ENCODE measurements around the gene GLOD5. TPM values are rescaled to one million over a fixed set of nuclear protein-coding genes. Genes with fewer than 3 reads are reported as not detected.

The GLOD5 gene
- total and polyA plus RNA-seq, 2 experiments from 2014 or later, result not detected

DNA sequence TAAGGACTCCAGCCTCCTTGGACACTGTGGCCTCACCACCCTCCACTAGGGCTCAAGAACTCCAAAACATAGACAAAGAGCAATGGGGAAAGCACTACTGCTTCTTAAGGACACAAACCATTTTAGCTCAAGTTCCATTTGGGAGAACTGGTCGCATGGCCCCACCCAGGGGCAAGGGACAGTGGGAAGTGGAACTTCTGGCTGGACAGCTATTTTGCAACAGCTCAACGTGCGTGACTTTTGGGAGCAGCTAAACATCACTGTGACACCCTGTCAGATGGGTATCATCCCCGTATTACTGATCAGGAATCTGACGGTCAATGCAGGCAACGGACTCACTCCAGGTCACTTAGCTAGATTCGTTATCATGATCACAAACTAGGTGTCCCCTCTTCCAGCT is 9.0 kb upstream of the GLOD5 start:
- H3K4me3 ChIP-seq, result no peak overlapping the region
- no peaks in the 10 kb centered on the region for H3K36me3 ChIP-seq
- no peak overlapping the region for H3K27ac ChIP-seq
- H3K27me3 ChIP-seq, result no peaks in the 10 kb centered on the region
- no peaks in the 10 kb centered on the region for H3K4me1 ChIP-seq (ENCODE audit: low read depth)
- TF ChIP-seq, protein P1, sequence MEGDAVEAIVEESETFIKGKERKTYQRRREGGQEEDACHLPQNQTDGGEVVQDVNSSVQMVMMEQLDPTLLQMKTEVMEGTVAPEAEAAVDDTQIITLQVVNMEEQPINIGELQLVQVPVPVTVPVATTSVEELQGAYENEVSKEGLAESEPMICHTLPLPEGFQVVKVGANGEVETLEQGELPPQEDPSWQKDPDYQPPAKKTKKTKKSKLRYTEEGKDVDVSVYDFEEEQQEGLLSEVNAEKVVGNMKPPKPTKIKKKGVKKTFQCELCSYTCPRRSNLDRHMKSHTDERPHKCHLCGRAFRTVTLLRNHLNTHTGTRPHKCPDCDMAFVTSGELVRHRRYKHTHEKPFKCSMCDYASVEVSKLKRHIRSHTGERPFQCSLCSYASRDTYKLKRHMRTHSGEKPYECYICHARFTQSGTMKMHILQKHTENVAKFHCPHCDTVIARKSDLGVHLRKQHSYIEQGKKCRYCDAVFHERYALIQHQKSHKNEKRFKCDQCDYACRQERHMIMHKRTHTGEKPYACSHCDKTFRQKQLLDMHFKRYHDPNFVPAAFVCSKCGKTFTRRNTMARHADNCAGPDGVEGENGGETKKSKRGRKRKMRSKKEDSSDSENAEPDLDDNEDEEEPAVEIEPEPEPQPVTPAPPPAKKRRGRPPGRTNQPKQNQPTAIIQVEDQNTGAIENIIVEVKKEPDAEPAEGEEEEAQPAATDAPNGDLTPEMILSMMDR (IDR thresholded peaks at IDR 0.05; ENCODE audit: low read depth, low read length), result no peak
- no peak for DNase-seq (ENCODE audit: low read depth in 1 of 2, low spot score in 1 of 2)
- no peaks in the 10 kb centered on the region for H3K9me3 ChIP-seq (ENCODE audit: low read depth)

DNA sequence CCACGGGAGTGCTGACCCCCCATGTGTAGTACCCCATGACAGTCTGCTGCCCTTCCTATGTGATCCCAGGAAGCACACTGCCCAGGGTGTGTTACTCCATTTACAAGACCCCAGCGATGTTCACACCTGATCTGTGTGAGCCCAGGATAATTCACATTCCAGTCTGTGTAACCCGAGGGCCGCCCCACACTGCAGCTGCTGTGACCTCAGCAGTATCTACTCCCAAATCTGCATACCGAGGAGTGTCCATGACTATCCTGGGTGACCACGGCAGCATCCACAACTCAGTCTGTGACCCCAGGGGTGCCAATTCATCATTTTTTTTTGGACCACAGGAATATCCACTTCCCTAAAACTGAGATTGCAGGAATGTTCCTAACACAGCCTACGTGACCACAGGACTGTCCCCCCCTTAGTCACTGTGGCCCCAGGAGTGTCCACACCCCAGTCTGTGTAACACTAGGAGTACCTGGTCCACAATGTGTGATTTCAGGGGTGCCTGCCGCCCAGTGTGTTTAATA is 7.8 kb upstream of the GLOD5 start:
- Histone ChIP-seq H3K36me3 (no peaks in the 10 kb centered on the region), H3K27ac (no peak overlapping the region)

DNA sequence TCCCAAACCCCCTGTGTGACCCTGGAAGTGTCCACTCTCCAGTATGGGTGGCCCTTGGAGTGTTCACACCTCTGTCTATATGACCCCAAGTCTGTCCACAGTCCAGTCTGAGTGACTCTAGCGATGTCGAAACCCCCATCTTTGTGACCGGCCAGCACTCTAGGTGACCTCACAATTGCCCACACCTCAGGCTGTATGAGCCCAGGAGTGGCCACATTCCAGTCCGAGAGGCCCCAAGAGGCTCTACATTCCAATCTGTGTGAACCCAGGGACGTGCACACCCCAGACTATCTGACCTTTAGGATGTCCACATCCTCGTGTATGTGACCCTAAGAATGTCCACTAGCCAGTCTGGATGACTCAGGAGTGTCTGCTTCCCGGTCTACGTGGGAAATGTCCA is 7.3 kb upstream of the GLOD5 start:
- Histone ChIP-seq H3K4me1 (ENCODE audit: low read depth) (no peaks in the 10 kb centered on the region), H3K27ac (no peak overlapping the region), H3K4me3 (no peak overlapping the region), H3K9me3 (ENCODE audit: low read depth) (no peaks in the 10 kb centered on the region), H3K27me3 (no peaks in the 10 kb centered on the region), H3K36me3 (no peaks in the 10 kb centered on the region)
- no peak for DNase-seq (ENCODE audit: low read depth in 1 of 2, low spot score in 1 of 2)
- TF ChIP-seq, protein P1 (IDR thresholded peaks at IDR 0.05; ENCODE audit: low read depth, low read length), result no peak

More for the DNA sequence above, 7.8 kb upstream of the GLOD5 start:
- no peaks in the 10 kb centered on the region for H3K4me1 ChIP-seq (ENCODE audit: low read depth)
- H3K27me3 ChIP-seq, result no peaks in the 10 kb centered on the region
- TF ChIP-seq, protein P1 (IDR thresholded peaks at IDR 0.05; ENCODE audit: low read depth, low read length), result no peak
- H3K9me3 ChIP-seq (ENCODE audit: low read depth), result no peaks in the 10 kb centered on the region
- DNase-seq (ENCODE audit: low read depth in 1 of 2, low spot score in 1 of 2), result no peak
- no peak overlapping the region for H3K4me3 ChIP-seq

DNA sequence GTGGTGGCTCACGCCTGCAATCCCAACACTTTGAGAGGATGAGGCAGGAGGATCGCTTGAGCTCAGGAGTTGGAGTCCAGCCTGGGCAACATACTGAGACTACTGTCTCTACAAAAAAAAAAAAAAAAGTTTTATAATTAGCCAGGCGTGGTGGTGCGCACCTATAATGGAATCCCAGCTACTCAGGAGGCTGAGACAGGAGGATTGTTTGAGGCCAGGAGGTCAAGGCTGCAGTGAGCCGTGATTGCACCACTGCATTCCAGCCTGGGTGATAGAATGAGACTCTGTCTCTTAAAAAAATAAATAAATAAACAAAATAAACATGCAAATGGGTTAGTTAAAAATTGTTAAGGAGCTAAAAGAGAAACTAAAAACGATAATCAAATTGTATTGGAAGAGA is 7.7 kb downstream of the GLOD5 start:
- no peak for DNase-seq (ENCODE audit: low read depth in 1 of 2, low spot score in 1 of 2)
- no peak overlapping the region for H3K27ac ChIP-seq
- no peaks in the 10 kb centered on the region for H3K36me3 ChIP-seq
- no peaks in the 10 kb centered on the region for H3K27me3 ChIP-seq
- no peaks in the 10 kb centered on the region for H3K4me1 ChIP-seq (ENCODE audit: low read depth)
- no peak overlapping the region for H3K4me3 ChIP-seq
- H3K9me3 ChIP-seq (ENCODE audit: low read depth), result peaks cover 2% of the 10 kb centered on the region
- TF ChIP-seq, protein P1 (IDR thresholded peaks at IDR 0.05; ENCODE audit: low read depth, low read length), result no peak

DNA sequence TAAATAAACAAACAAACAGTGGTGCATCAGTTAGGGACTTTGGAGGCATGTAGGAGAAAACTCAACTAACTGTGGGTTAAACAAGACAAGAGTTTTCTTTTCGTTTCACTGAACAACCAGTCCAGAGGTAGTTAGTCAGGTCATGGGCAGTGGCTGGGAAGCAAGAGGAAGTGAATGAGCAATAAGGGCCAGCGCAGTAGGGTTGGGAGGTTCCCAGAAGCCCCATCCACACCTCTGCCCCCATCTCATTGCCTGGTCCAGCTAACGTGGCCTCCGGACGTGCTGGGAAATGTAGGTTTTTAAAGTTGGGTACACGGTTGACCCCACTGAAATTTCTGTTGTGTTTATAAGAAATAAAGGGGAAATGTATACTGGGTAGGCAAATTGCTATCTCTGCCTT is 8.7 kb downstream of the GLOD5 start:
- Histone ChIP-seq H3K27ac (no peak overlapping the region), H3K4me1 (ENCODE audit: low read depth) (no peaks in the 10 kb centered on the region), H3K4me3 (no peak overlapping the region), H3K9me3 (ENCODE audit: low read depth) (peaks cover 2% of the 10 kb centered on the region), H3K36me3 (no peaks in the 10 kb centered on the region), H3K27me3 (no peaks in the 10 kb centered on the region)
- TF ChIP-seq, protein P1 (IDR thresholded peaks at IDR 0.05; ENCODE audit: low read depth, low read length), result no peak
- no peak for DNase-seq (ENCODE audit: low read depth in 1 of 2, low spot score in 1 of 2)

DNA sequence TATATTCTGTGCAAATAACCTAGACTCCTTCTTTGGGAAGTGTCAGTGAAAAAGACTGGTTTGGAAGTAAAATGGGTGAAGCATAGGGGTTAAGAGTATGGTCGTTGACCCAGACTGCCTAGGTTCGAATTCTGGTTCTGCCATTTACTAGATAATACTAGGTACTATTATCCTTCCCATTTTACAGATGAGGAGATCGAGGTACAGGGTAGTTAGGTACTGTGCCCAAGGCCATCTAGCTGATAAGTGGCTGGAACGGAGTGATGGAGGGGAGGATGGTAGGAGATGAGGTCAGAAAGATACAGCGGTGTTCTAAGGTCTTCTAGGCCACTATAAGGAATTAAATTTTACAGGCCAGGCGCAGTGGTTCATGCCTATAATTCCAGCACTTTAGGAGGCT is 11.1 kb downstream of the GLOD5 start:
- H3K27me3 ChIP-seq, result no peaks in the 10 kb centered on the region
- TF ChIP-seq, protein P1 (IDR thresholded peaks at IDR 0.05; ENCODE audit: low read depth, low read length), result no peak
- no peaks in the 10 kb centered on the region for H3K9me3 ChIP-seq (ENCODE audit: low read depth)
- H3K27ac ChIP-seq, result no peak overlapping the region
- no peak overlapping the region for H3K4me3 ChIP-seq
- H3K4me1 ChIP-seq (ENCODE audit: low read depth), result no peaks in the 10 kb centered on the region
- H3K36me3 ChIP-seq, result no peaks in the 10 kb centered on the region
- no peak for DNase-seq (ENCODE audit: low read depth in 1 of 2, low spot score in 1 of 2)
